ENCODE results near the gene TBCK. TPM values are rescaled to one million over a fixed set of nuclear protein-coding genes. Genes with fewer than 3 reads are reported as not detected.

Gene TBCK
- total RNA-seq, 1 experiment from 2014 or later, result 22.3 TPM

DNA sequence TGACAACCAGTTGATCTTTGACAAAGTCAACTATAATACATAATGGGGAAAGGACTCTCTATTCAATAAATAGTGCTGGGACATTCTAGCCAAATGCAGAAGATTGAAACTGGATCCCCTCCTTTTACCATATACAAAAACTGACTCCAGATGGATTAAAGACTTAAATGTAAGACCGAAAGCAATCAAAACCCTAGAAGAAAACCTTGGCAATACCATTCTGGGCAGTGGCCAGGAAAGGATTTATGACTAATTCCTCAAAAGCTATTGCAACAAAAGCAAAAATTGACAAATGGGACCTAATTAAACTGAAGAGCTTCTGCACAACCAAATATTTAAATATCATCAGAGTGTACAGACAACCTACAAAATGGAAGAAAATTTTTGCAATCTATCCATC lies 235.6 kb downstream of the TBCK start:
- H3K9me3 ChIP-seq (ENCODE audit: control insufficient read depth in 1 of 2, insufficient read depth in 1 of 2, low read depth in 1 of 2, low read length in 2 of 2), result no peaks in the 10 kb centered on the region
- no peak overlapping the region for H3K9ac ChIP-seq (ENCODE audit: low read length)
- no peak overlapping the region for H2AFZ ChIP-seq (ENCODE audit: low read depth, low read length, poor library complexity, severe bottlenecking)
- H3K36me3 ChIP-seq (ENCODE audit: control insufficient read depth in 1 of 2, insufficient read depth in 2 of 2, low read length in 2 of 2), result no peaks in the 10 kb centered on the region
- POLR2A ChIA-PET, result no interaction called here
- no TSS peak for BruUV-seq (replicated peaks)
- no peaks in the 10 kb centered on the region for H4K20me1 ChIP-seq (ENCODE audit: insufficient read depth)
- intact Hi-C loops (cut with micrococcal nuclease), result no loop called here
- CTCF ChIA-PET, result no interaction called here
- H3K9me2 ChIP-seq (ENCODE audit: insufficient read depth), result no peaks in the 10 kb centered on the region
- RAD21 ChIA-PET (ENCODE audit: low non-redundant PET in 1 of 2, low total read pairs in 2 of 2, uncharacterized antibody in 2 of 2, unreplicated experiment in 2 of 2), result no interaction called here
- no peak for TF ChIP-seq SRF (IDR thresholded peaks at IDR 0.05; ENCODE audit: low read depth)
- no peak for TF ChIP-seq EZH2 (IDR thresholded peaks at IDR 0.05)
- TF ChIP-seq CEBPB (IDR thresholded peaks at IDR 0.05; ENCODE audit: low read depth), result no peak
- TF ChIP-seq, protein P1, sequence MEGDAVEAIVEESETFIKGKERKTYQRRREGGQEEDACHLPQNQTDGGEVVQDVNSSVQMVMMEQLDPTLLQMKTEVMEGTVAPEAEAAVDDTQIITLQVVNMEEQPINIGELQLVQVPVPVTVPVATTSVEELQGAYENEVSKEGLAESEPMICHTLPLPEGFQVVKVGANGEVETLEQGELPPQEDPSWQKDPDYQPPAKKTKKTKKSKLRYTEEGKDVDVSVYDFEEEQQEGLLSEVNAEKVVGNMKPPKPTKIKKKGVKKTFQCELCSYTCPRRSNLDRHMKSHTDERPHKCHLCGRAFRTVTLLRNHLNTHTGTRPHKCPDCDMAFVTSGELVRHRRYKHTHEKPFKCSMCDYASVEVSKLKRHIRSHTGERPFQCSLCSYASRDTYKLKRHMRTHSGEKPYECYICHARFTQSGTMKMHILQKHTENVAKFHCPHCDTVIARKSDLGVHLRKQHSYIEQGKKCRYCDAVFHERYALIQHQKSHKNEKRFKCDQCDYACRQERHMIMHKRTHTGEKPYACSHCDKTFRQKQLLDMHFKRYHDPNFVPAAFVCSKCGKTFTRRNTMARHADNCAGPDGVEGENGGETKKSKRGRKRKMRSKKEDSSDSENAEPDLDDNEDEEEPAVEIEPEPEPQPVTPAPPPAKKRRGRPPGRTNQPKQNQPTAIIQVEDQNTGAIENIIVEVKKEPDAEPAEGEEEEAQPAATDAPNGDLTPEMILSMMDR (IDR thresholded peaks at IDR 0.05 in 2 of 3, conservative IDR thresholded peaks at IDR 0.05 in 1 of 3; ENCODE audit: borderline replicate concordance in 1 of 3, insufficient read depth in 1 of 3, low read depth in 2 of 3, low read length in 2 of 3), result no peak
- TF ChIP-seq ZNF274 (IDR thresholded peaks at IDR 0.05; ENCODE audit: low read depth, low read length), result no peak
- TF ChIP-seq SP1 (IDR thresholded peaks at IDR 0.05; ENCODE audit: low read depth), result no peak
- TF ChIP-seq JUND (IDR thresholded peaks at IDR 0.05), result no peak
- TF ChIP-seq CBX3 (IDR thresholded peaks at IDR 0.05; ENCODE audit: low read depth), result no peak
- TF ChIP-seq YY1 (IDR thresholded peaks at IDR 0.05; ENCODE audit: extremely low read depth, insufficient replicate concordance, low read depth, low read length), result no peak
- TF ChIP-seq, protein P2, sequence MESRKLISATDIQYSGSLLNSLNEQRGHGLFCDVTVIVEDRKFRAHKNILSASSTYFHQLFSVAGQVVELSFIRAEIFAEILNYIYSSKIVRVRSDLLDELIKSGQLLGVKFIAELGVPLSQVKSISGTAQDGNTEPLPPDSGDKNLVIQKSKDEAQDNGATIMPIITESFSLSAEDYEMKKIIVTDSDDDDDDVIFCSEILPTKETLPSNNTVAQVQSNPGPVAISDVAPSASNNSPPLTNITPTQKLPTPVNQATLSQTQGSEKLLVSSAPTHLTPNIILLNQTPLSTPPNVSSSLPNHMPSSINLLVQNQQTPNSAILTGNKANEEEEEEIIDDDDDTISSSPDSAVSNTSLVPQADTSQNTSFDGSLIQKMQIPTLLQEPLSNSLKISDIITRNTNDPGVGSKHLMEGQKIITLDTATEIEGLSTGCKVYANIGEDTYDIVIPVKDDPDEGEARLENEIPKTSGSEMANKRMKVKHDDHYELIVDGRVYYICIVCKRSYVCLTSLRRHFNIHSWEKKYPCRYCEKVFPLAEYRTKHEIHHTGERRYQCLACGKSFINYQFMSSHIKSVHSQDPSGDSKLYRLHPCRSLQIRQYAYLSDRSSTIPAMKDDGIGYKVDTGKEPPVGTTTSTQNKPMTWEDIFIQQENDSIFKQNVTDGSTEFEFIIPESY (IDR thresholded peaks at IDR 0.05; ENCODE audit: extremely low read depth, insufficient replicate concordance, low read length), result no peak
- no peak for TF ChIP-seq TCF7L2 (IDR thresholded peaks at IDR 0.05; ENCODE audit: borderline replicate concordance, extremely low read depth, insufficient read depth, insufficient read length)
- no peak for TF ChIP-seq EGR1 (IDR thresholded peaks at IDR 0.05; ENCODE audit: low read depth)
- TF ChIP-seq ELF1 (IDR thresholded peaks at IDR 0.05; ENCODE audit: borderline replicate concordance, low read depth), result no peak
- TF ChIP-seq ZFX (IDR thresholded peaks at IDR 0.05), result no peak
- no peak for TF ChIP-seq SIN3A (IDR thresholded peaks at IDR 0.05; ENCODE audit: low read depth)
- TF ChIP-seq, protein P3, sequence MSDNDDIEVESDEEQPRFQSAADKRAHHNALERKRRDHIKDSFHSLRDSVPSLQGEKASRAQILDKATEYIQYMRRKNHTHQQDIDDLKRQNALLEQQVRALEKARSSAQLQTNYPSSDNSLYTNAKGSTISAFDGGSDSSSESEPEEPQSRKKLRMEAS (IDR thresholded peaks at IDR 0.05), result no peak
- no peak for TF ChIP-seq EZH2phosphoT487 (IDR thresholded peaks at IDR 0.05; ENCODE audit: borderline replicate concordance)
- no peak for TF ChIP-seq FOSL1 (IDR thresholded peaks at IDR 0.05; ENCODE audit: low read depth)
- no peak for TF ChIP-seq POLR2AphosphoS5 (IDR thresholded peaks at IDR 0.05; ENCODE audit: low read depth, low read length)
- TF ChIP-seq, protein P4, sequence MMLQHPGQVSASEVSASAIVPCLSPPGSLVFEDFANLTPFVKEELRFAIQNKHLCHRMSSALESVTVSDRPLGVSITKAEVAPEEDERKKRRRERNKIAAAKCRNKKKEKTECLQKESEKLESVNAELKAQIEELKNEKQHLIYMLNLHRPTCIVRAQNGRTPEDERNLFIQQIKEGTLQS (IDR thresholded peaks at IDR 0.05), result no peak
- DNase-seq (ENCODE audit: low read depth, low spot score), result no peak
- no peaks in the 10 kb centered on the region for H3K4me1 ChIP-seq (ENCODE audit: control insufficient read depth in 1 of 2, insufficient read depth in 2 of 2, low read length in 2 of 2)
- no peak overlapping the region for H3K27ac ChIP-seq (ENCODE audit: low read depth, low read length)
- H3K4me2 ChIP-seq (ENCODE audit: low read length), result no peak overlapping the region
- no peak overlapping the region for H3K4me3 ChIP-seq (replicated peaks in 1 of 2; ENCODE audit: low read depth in 1 of 2, low read length in 2 of 2)
- no peaks in the 10 kb centered on the region for H3K27me3 ChIP-seq (ENCODE audit: insufficient read depth, low read length)
- H3K79me2 ChIP-seq (ENCODE audit: insufficient read depth, low read length), result no peaks in the 10 kb centered on the region
- ATAC-seq, result no peak
